ENCODE measurements around the gene FRYL.
"Not testable (repeated sequence)": the region's sequence is repeated elsewhere in the genome, so short reads cannot be mapped to it uniquely, and the experiment has no call there.

The FRYL gene

GRCh38 chr4:48483006-48483776 lies 296.9 kb downstream of the FRYL start, which contains the start of gene SLC10A4:
SLC10A4 (plus strand) TSS chr4:48483343; CDS start chr4:48483562, 219 bp downstream.
- DNase-seq: no peak

GRCh38 chr4:48481581-48481980 lies 298.5 kb downstream of the FRYL start:
- DNase-seq: no peak

GRCh38 chr4:48478273-48478672 lies 301.8 kb downstream of the FRYL start:
- no peak for DNase-seq

DNA sequence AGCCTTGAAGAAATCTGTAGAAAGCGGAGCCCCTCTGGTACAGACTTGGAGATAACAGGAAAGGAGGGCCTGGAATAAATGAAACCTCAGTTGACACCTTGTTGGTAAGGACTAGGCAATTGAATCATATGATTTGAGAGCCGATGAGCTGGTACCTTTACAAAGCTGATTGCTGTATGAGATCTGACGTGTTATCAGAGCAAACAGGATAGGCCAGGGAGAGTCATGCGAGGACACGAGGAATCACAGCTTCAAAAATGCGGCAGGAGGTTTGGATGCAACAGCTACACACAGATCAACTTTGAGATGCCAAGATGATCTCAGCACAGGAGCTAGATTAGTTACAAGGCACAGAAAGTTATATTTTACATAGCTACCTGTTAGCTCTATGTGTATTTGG lies 304.3 kb downstream of the FRYL start:
- no peak for DNase-seq

- DNase-seq: no peak
These were observed 307.3 kb downstream of the FRYL start for GRCh38 chr4:48472794-48473193.

DNA sequence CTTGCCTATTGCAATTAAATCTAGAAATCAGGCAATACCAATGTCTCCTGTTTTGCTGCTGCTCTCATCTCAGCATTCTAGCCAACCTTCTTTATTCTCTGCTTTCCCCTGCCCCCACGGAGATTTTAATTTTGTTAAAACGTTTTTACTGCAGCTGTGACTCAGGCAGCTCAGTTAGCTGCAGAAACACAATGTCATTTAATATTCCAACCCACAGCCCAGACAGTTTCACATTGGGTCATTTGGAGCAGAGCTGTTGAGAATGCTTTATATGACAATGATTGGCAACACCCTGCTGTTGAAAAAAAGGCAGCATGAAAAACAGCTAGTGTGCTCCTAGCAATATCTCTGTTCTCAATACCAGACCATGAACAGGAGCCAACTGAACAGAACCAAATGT lies 309.5 kb downstream of the FRYL start:
- no peak for DNase-seq

DNA sequence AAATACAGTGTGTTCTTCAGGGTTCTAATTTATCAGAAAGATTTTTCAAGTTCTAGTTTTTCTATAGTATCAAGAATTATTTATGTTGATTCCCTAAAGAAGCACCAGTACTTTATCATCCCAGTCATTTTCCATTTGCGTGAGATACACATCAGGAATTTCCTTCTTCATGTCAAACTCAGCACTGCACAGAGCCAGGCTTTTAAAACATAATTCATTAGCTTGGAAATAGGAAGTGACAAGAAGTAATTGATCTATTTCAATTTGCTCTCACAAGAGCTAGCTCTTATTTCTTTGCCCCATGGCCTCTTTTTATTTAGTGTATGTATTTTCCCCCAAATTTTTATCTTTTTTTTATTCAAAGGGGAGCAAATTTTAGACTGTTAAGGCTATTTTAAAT lies 309.9 kb downstream of the FRYL start:
- DNase-seq: no peak

- no peak for DNase-seq
These were observed 312.2 kb downstream of the FRYL start for GRCh38 chr4:48467891-48468290.

DNA sequence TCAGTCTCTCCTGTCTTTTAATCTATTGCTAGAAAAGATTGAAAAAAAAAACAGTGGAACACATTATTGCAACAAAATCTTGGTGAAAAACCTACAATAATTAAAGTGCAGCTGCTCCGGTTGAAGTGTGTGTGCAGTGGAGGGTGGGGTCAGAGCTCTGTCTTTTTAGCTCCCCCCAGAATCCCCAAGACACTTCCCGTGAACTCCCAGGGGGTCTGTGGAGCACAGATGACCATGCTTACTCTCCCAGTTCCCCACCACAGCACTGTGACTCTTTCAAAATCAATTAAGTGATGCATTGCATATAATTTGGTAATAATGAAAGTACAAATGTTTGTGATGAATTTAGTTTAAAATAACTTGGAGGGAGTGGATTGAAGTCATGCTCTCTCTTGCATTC lies 312.6 kb downstream of the FRYL start:
- no peak for DNase-seq

DNA sequence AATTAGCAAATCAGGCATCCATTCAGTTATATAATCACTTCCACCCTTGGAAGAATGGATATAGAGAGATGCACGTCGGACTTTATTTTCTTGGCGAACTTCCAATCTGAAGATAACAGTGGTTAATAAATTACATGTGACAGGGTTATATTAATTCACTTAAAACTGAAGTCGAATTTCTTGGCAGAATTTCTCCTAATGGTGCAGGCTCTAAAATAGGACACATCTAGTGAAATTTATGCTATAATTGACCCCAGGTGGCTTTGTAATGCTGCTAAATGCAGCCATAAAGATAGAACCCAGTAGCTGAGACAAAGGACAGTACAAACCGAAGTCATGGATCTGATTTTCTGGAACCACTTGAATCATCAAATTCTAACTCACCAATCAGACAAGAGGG lies 317.7 kb downstream of the FRYL start:
- no peak for DNase-seq

- DNase-seq: no peak
These were observed 319.1 kb downstream of the FRYL start for GRCh38 chr4:48461000-48461399.

GRCh38 chr4:48454591-48454990 lies 325.5 kb downstream of the FRYL start:
- no peak for DNase-seq

GRCh38 chr4:48451656-48452055 lies 328.4 kb downstream of the FRYL start:
- not testable (repeated sequence) for DNase-seq

DNA sequence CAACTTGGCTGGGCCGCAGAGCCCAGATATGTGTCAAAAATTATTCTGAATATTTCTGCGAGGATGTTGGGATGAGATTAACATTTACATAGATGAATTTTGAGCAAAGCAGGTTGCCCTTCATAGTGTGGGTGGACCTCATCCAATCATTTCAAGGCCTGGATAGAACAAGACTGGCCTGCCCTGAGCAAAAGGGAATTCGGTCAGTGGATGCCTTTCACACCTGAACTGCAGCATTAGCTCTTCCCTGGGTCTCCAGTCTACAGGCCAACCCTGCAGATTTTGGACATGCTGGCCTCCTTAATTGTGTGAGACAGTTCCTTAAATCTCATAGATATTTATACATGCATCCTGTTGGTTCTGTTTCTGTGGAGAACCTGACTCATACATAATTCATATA lies 329.3 kb downstream of the FRYL start:
- no peak for DNase-seq

GRCh38 chr4:48449151-48449550 lies 330.9 kb downstream of the FRYL start:
- DNase-seq: no peak
